Amygdala (tissue), 56 donors: ENCODE results near the gene PHLDB2.

Experiments
- DNase-seq, 56 donors: peaks; one replicate each; lab custom pipeline; 2025; lab: John Stamatoyannopoulos, UW

PHLDB2 gene

DNA sequence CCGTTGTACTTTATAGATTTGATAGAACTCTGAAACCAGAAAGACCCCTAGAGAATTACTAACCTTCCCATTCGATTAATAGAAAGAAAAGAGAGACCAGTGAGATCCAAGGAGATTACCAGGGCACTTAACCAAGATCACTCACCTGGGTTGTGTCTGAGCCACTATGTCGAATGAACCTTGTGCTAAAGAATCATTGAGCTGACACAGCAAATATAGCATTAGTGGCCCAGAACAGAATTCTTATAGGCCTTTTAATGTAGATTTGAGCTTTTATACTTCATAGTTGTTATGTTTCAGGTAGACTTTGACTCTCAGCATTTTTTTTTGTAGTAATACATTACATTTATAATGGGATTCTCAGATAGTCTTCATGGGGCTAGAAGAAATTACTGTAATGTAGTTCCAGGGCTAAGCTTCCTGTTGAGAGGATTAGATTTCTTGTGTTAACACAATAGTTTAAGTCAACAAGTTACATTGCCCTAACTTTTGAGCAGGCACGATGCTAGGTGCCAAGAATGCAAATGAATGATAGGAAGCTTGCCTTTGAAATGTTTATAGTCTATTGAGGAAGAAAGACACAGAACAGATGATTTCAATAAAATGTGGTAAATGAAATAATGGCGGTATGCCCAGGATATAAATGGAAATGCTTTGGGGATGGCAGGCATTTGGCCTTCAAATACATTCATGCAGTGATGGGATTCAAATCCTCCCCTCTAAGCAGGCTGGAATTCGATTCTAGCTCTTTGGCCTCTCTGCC, 95.3 kb downstream of the PHLDB2 start:
- DNase-seq, result no peak

- no peak for DNase-seq
Observed at GRCh38 chr3:111955876-111956275, 96.8 kb downstream of the PHLDB2 start.

- no peak for DNase-seq
Observed at GRCh38 chr3:111956449-111956848, 97.4 kb downstream of the PHLDB2 start.

GRCh38 chr3:111956995-111957734, 98.1 kb downstream of the PHLDB2 start:
- no peak for DNase-seq

GRCh38 chr3:111961461-111962164, 102.5 kb downstream of the PHLDB2 start:
- no peak for DNase-seq

- DNase-seq, result no peak
Observed at GRCh38 chr3:111963424-111963823, 104.4 kb downstream of the PHLDB2 start.

DNA sequence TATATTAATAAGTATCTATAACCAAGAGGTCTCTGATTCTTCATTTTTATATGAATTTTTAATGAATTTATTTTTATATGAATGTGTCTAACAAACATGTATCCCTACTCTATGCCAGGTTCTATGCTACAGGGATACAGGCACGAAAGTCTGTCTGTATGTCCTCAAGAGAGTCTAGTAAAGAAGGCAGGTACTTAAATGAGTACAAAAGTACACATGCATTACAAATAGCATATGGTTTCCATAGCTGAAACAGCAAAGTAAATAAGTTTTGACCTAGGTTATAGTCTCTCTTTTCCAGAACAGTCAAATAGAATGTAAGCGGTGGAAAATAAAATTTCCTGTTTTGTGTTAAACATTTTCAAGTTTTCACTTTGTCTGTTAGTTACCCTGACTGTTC, 106.4 kb downstream of the PHLDB2 start:
- no peak for DNase-seq

DNA sequence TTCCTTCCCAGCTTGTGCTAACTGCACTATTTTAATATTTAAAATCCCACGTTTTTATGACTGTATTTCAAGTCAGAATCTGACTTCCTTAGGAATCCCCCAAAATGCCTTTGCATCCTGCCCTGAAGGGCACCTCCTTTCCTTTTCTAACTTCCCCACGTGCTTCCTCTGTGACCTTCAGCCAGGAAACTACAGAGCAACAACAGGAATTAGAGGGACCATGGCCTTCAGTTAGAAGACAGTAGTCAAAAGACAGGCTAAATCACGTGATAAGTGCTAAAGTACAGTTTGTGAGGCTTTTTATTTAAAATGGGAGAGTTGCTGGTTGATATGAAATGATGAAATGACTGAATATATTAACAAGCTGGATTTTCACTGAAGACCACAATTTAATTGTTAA, 108.0 kb downstream of the PHLDB2 start:
- DNase-seq, result no peak

DNA sequence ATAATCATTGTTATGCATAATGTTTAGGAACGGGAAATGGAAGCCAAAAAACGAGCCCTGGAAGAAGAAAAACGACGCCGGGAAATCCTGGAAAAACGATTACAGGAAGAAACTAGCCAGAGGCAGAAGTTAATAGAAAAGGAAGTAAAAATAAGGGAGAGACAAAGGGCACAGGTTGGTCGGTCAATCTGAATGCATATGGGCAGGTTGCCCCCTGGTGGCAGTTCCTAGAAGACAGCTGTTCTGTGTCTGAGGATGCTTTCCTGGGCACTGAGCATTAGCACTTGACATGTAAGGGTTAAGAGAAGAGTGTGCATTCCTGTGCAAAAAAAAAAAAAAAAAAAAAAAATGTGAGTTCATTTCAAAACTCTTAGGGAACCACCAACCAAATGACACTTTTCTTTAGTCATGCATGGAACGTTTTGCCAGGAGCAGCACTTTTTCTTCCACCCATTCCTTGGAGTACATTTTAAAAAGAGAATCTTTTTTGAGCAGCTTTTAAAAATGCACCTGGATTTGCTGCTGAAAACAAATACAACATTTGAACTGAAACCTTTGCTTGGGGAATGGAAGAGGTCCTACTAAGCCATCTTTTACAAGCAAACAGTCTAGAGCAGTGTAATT, 108.7 kb downstream of the PHLDB2 start:
- peak in 53 of 56 donors; percentile 3 to 93 (median 47) for DNase-seq

DNA sequence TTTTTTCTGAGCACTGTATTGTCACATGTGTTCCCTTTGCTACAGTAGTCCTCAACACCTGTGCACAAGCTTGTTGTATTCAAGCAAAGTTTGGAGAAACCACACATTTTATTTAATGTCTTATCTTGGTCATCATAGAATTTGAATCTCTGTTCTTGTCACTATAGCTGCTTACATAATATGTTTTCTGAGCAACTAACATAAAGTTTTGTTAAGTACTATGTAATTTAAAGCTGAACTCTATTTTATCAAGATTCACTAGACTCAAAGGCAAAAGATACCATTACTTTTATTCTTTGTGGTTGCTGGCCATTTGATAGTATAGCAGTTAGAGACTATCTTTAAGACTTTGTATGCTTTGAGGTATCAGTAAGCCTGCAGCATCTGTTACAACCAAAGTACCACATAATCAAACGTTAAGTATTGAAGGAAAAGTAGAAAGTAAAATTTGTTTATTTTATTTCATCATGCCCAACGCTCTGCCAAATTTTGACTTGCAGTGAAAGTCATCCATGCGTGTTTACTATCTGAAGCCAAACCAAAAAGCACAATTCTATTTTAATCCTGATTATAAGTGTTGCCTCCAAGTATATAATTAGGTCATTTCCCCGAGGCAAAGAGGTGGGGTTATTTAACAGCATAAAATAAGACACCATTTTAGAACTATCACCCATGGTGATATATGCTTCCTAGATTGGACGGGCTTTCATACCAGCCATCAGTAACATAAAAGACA, 109.4 kb downstream of the PHLDB2 start:
- no peak for DNase-seq

DNA sequence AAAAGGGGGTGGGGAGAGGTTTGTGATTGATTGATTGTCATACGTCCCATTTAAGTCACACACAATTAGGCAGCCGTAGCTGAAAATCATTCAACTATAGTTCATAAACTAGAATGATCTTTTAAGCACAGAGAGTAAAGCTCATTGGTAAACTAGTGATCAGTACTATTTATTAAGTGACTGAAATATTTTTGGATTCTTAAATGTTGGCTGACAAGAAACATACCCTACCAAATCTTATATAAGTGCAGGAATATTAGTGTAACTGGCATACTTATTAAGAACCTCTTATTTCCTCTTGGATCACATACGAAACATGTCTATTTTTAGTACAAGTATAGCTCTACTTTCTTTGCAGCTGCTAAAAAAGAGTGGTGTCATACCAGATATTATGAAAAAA, 111.3 kb downstream of the PHLDB2 start:
- DNase-seq, result no peak

DNA sequence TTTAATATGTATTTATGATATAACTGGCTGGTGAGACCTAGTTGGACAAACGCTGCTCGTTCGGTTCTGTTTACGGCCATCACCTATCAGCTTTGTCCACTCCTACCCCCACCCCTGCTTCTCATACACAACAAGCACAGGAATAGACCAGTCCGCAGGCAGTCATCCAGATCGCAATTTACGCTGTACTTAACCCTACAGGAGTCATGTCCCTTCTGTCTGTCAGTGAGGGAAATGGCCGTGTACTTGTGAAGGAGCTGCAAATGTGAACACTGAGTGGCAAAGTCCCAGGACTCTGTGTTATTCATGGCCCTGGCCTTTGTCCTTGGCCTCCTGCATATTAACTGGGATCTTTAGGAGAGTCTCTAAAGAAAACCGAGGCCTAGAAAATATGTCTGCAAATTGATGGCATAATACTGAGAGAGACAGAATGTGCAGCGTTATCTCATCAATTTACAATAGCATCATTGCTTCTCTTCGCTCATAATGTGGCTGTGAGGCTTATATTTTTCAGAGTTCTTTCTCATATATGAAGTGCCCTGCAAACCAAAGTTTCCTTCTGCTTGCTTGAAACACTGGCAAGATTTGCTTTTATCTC, 112.6 kb downstream of the PHLDB2 start:
- no peak for DNase-seq

- no peak for DNase-seq
Observed at GRCh38 chr3:111972891-111973290, 113.8 kb downstream of the PHLDB2 start.

- no peak for DNase-seq
Observed at GRCh38 chr3:111975131-111975530, 116.1 kb downstream of the PHLDB2 start.

GRCh38 chr3:111976254-111976653, 117.2 kb downstream of the PHLDB2 start:
- DNase-seq, result no peak

DNA sequence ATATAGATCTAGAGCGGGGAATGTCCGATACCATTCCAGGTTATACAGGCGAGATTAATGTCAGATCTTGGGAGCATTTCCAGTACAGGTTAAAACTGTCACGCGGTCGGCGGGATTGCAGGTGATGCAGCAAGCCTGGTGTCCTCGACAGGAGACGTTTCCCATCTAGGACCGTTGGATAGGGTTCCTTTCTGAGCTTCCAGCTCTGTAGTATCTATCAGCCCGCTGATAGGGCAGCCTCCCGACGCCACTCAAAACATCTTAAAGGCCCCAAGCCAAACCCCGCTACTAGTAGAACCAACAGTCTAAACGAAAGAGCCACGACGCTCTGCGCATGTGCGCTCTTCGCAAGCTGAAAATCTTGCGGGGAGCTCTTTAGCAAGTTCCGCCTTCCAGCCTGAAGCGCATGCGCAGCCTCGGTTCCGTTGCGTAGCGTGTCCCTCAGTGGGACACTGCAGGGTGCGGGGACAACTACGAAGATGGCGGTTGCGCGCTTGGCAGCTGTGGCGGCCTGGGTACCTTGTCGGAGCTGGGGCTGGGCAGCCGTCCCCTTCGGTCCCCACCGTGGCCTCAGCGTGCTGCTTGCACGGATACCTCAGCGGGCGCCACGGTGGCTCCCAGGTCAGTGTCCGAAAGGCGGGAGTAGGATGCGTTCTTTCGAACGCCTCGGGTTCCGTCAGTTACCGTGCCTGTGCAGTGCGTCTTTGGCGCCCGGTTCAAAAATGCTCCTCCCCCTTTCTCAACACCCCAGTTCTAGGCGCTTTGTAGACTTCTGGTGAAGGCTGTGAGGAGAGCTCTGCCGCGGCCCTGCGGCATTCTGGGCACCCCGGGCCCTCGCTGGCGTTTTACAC, 119.7 kb downstream of the PHLDB2 start, which contains the start of gene ABHD10:
Gene ABHD10 (plus strand): TSS at position 444 of the 851 bp plus-strand sequence. CDS start 36 bp downstream, at position 480.
- DNase-seq, result peak; percentile 73 to 97 (median 92)

- DNase-seq, result no peak
Observed at GRCh38 chr3:111979434-111980038, 120.5 kb downstream of the PHLDB2 start.

DNA sequence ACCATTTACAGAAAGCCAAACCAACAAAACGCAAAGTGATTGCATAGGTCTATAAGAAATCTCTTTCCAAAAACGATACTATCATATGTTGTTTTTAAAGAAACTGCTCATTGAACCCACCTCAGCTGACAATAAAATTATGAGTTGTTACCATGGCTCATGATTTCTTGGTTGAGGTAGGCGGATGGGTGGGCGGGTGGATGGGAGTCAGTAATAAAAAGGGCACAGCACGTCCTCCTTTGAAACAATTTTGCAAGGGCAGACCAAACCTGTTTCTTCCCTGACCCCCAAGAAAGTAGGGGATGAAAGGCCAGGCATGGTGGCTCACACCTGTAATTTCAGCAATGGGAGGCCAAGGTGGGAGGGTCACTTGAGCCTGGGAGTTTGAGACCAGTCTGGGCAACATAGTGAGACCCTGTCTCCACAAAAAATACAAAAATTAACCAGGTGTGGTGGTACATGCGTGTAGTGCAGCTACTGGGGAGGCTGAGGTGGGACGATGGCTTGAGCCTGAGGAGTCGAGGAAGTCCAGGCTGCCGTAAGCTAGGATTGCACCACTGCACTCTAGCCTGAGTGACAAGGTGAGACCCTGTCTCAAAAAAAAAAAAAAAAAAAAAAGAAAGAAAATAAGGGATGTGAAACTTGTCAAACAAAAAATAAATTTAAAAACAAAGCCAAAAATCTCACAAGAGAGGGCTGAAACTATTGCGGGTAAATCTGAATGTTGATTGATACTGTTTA, 121.8 kb downstream of the PHLDB2 start:
- DNase-seq, result no peak
